GM12873 (cell line): Measurements from ENCODE around the gene SLC25A18.

ENCODE experiments used
- CTCF ChIP-seq: IDR thresholded peaks from 2 replicates; pipeline ENCODE4 v1.5.1; 2012; ENCODE audit warnings: low read depth, mild to moderate bottlenecking, moderate library complexity, low read length, control low read depth; ENCODE audit not compliant: insufficient read depth; ENCODE audit errors: missing control alignments

The SLC25A18 gene

DNA sequence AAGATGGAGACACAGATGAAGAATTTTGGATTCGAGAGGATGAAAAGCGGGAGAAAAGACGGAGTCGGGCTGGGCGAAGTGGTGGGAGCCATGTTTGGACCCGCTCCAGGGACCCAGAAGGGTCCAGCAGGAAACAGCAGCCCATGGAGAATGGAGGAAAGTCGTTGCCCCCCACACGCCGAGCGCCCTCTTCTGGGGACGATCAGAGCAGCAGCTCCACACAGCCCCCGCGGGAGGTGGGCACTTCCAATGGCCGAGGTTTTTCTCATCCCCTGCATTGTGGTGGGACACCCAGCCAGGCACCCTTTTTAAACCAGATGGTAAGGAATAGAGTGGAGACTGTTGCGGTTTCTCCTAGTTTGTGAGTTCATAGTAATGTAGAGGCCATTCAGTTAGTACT, 22.8 kb upstream of the SLC25A18 start:
- TF ChIP-seq CTCF = peak; percentile 34

- TF ChIP-seq CTCF = no peak
These were observed 21.8 kb upstream of the SLC25A18 start for GRCh38 chr22:17541476-17541875.

GRCh38 chr22:17542452-17542851, 20.8 kb upstream of the SLC25A18 start:
- TF ChIP-seq CTCF = no peak

DNA sequence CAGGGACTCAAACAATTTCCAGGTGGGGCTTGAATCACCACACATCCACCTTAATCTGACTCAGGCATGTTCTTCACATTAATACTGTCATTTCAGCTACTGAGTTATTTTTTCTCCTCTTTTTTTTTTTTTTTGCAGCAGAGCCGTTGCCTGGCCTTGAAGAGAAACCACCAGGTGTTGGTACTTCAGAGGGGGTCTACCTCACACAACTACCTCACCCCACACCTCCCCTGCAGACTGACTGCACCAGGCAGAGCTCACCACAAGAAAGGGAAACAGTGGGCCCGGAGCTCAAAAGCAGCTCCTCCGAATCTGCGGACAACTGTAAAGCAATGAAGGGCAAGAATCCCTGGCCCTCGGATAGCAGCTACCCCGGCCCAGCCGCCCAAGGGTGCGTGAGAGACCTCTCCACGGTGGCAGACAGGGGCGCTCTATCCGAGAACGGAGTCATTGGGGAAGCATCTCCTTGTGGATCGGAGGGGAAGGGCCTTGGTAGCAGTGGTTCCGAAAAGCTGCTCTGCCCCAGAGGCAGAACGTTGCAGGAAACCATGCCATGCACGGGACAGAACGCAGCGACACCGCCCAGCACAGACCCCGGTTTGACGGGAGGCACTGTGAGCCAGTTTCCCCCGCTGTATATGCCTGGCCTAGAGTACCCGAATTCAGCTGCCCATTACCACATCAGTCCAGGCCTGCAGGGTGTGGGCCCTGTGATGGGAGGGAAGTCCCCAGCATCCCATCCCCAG, 15.1 kb upstream of the SLC25A18 start:
- TF ChIP-seq CTCF = no peak

GRCh38 chr22:17548756-17549035, 14.6 kb upstream of the SLC25A18 start:
- TF ChIP-seq CTCF = no peak

- no peak for TF ChIP-seq CTCF
These were observed 14.1 kb upstream of the SLC25A18 start for GRCh38 chr22:17549183-17549582.

DNA sequence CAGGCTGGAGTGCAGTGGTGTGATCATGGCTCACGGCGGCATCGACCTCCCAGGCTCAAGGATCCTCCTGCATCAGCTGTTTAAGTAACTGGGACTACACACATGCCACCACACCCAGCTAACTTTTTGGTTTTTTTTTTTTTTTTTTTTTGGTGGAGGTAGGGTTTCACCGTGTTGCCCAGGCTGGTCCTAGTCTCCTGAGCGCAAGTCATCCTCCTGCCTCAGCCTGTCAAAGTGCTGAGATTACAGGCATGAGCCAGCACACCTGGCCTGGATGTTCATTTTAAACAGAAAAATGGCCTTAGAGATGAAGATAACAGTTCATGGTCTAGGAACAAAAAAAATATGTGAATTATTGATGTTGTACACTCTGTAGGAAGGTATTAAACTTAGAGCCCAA, 13.6 kb upstream of the SLC25A18 start:
- no peak for TF ChIP-seq CTCF
